Measurements from ENCODE around the gene PIP4K2A.

Gene PIP4K2A

GRCh38 chr10:22717728-22718127, 3.4 kb upstream of the PIP4K2A start:
- Histone ChIP-seq H3K27me3 (ENCODE audit: insufficient read depth, low read length, poor library complexity, severe bottlenecking) (no peaks in the 10 kb centered on the region), H3K79me2 (ENCODE audit: insufficient read depth, low read length) (peaks cover 14% of the 10 kb centered on the region), H3K4me3 (ENCODE audit: low read length, poor library complexity, severe bottlenecking) (no peak overlapping the region), H3K9me2 (replicated peaks; ENCODE audit: low read depth, low read length) (no peaks in the 10 kb centered on the region), H3K9ac (ENCODE audit: low read depth, low read length, poor library complexity, severe bottlenecking) (no peak overlapping the region), H3K9me3 (ENCODE audit: insufficient read depth, low read depth, low read length) (no peaks in the 10 kb centered on the region), H4K20me1 (ENCODE audit: insufficient read depth, low read length, poor library complexity, severe bottlenecking) (peaks cover 12% of the 10 kb centered on the region), H3K4me2 (ENCODE audit: low read depth, low read length, poor library complexity, severe bottlenecking) (no peak overlapping the region), H2AFZ (ENCODE audit: low read length) (no peak overlapping the region), H3K4me1 (ENCODE audit: insufficient read depth, low read length, poor library complexity, severe bottlenecking) (peaks cover 13% of the 10 kb centered on the region), H3F3A (ENCODE audit: low read depth) (no peaks in the 10 kb centered on the region), H3K36me3 (ENCODE audit: insufficient read depth, low read length) (no peaks in the 10 kb centered on the region)
- TF ChIP-seq, protein P1, sequence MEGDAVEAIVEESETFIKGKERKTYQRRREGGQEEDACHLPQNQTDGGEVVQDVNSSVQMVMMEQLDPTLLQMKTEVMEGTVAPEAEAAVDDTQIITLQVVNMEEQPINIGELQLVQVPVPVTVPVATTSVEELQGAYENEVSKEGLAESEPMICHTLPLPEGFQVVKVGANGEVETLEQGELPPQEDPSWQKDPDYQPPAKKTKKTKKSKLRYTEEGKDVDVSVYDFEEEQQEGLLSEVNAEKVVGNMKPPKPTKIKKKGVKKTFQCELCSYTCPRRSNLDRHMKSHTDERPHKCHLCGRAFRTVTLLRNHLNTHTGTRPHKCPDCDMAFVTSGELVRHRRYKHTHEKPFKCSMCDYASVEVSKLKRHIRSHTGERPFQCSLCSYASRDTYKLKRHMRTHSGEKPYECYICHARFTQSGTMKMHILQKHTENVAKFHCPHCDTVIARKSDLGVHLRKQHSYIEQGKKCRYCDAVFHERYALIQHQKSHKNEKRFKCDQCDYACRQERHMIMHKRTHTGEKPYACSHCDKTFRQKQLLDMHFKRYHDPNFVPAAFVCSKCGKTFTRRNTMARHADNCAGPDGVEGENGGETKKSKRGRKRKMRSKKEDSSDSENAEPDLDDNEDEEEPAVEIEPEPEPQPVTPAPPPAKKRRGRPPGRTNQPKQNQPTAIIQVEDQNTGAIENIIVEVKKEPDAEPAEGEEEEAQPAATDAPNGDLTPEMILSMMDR (conservative IDR thresholded peaks at IDR 0.05; ENCODE audit: low read length) = no peak
- no peak for TF ChIP-seq EZH2phosphoT487 (IDR thresholded peaks at IDR 0.05; ENCODE audit: borderline replicate concordance)

DNA sequence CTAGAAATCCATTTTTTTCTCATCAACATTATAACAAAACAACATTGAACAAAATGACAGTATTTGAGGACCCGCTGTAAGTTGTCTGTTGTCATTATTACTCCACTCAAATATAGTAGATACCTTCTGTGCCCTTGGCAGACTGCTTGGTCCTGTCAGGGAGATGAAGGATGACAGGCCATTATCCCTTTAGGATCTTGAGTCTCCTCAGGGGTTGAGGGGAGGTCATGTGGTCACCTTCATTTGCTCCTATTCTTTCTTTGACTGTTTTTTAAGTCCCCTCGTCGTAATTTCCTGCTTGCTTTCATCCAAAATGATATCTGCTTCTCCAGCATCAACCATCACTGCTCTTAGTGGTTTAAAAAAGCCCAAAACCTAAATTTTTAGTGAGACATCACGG, 2.6 kb upstream of the PIP4K2A start:
- no peak overlapping the region for H3K9ac ChIP-seq (ENCODE audit: low read depth, low read length, poor library complexity, severe bottlenecking)
- peak overlapping the region; percentile 68 for H2AFZ ChIP-seq (ENCODE audit: low read length)
- no peaks in the 10 kb centered on the region for H3K9me2 ChIP-seq (replicated peaks; ENCODE audit: low read depth, low read length)
- no peak overlapping the region for H3K4me2 ChIP-seq (ENCODE audit: low read depth, low read length, poor library complexity, severe bottlenecking)
- H3K4me1 ChIP-seq (ENCODE audit: insufficient read depth, low read length, poor library complexity, severe bottlenecking) = peaks cover 21% of the 10 kb centered on the region
- no peaks in the 10 kb centered on the region for H3K27me3 ChIP-seq (ENCODE audit: insufficient read depth, low read length, poor library complexity, severe bottlenecking)
- no peaks in the 10 kb centered on the region for H3K36me3 ChIP-seq (ENCODE audit: insufficient read depth, low read length)
- TF ChIP-seq EZH2phosphoT487 (IDR thresholded peaks at IDR 0.05; ENCODE audit: borderline replicate concordance) = no peak
- TF ChIP-seq, protein P1 (conservative IDR thresholded peaks at IDR 0.05; ENCODE audit: low read length) = no peak
- no peak overlapping the region for H3K4me3 ChIP-seq (ENCODE audit: low read length, poor library complexity, severe bottlenecking)
- no peaks in the 10 kb centered on the region for H3K9me3 ChIP-seq (ENCODE audit: insufficient read depth, low read depth, low read length)
- H3K79me2 ChIP-seq (ENCODE audit: insufficient read depth, low read length) = peaks cover 22% of the 10 kb centered on the region
- H3F3A ChIP-seq (ENCODE audit: low read depth) = no peaks in the 10 kb centered on the region
- H4K20me1 ChIP-seq (ENCODE audit: insufficient read depth, low read length, poor library complexity, severe bottlenecking) = peaks cover 20% of the 10 kb centered on the region

DNA sequence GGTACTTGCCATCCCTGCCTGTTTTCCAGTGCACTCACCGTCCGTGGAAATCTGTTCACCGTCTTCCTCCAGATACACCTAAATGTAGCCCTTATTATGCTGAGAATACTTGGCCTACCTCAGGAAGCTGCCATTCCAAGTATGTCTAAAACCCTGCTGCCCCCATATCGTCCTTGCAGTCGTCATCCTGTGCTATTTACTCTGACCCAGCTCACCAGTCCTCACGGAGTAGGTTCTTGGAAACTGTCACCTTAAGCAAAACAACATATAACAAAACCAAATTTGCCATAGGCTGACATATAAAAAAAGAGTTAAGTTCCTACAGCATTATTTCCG, 880 bp upstream of the PIP4K2A start:
- Histone ChIP-seq H3K9ac (ENCODE audit: low read depth, low read length, poor library complexity, severe bottlenecking) (peak overlapping the region; percentile 78), H3K4me3 (ENCODE audit: low read length, poor library complexity, severe bottlenecking) (peak overlapping the region; percentile 73), H3F3A (ENCODE audit: low read depth) (no peaks in the 10 kb centered on the region), H3K27me3 (ENCODE audit: insufficient read depth, low read length, poor library complexity, severe bottlenecking) (no peaks in the 10 kb centered on the region), H2AFZ (ENCODE audit: low read length) (no peak overlapping the region), H3K4me2 (ENCODE audit: low read depth, low read length, poor library complexity, severe bottlenecking) (peak overlapping the region; percentile 72), H3K9me3 (ENCODE audit: insufficient read depth, low read depth, low read length) (no peaks in the 10 kb centered on the region), H3K9me2 (replicated peaks; ENCODE audit: low read depth, low read length) (no peaks in the 10 kb centered on the region), H3K4me1 (ENCODE audit: insufficient read depth, low read length, poor library complexity, severe bottlenecking) (peaks cover 31% of the 10 kb centered on the region), H3K36me3 (ENCODE audit: insufficient read depth, low read length) (no peaks in the 10 kb centered on the region), H4K20me1 (ENCODE audit: insufficient read depth, low read length, poor library complexity, severe bottlenecking) (peaks cover 37% of the 10 kb centered on the region), H3K79me2 (ENCODE audit: insufficient read depth, low read length) (peaks cover 39% of the 10 kb centered on the region)
- TF ChIP-seq EZH2phosphoT487 (IDR thresholded peaks at IDR 0.05; ENCODE audit: borderline replicate concordance) = no peak
- TF ChIP-seq, protein P1 (conservative IDR thresholded peaks at IDR 0.05; ENCODE audit: low read length) = no peak

All from Loucy (cell line).